ENCODE data around the gene TPRN. TPM values are rescaled to one million over a fixed set of nuclear protein-coding genes. Genes with fewer than 3 reads are reported as not detected.

Gene TPRN
- total and polyA plus RNA-seq, 2 of the 4 experiments (the other 2 are of a cell fraction), result 1.8 to 5.3 TPM

- H4K20me1 ChIP-seq (ENCODE audit: insufficient read depth, low read length), result peaks cover 36% of the 10 kb centered on the region
- no peak overlapping the region for H2BK20ac ChIP-seq (ENCODE audit: low read depth, low read length)
- DNase-seq (no peak), ATAC-seq (ENCODE audit: low read depth) (no peak)
- H4K91ac ChIP-seq (ENCODE audit: insufficient read depth, low read depth, low read length), result no peak overlapping the region
- H2AK5ac ChIP-seq (ENCODE audit: low read depth, low read length), result no peak overlapping the region
- no peak overlapping the region for H3K4ac ChIP-seq (ENCODE audit: low read depth, low read length)
- H3K27ac ChIP-seq (ENCODE audit: insufficient read depth, low read length), result no peak overlapping the region
- H2AK9ac ChIP-seq (replicated peaks; ENCODE audit: low read depth, low read length, poor library complexity), result no peak overlapping the region
- H4K8ac ChIP-seq (ENCODE audit: low read depth in 2 of 2, low read length in 2 of 2), result no peak overlapping the region
- no peak overlapping the region for H3K9ac ChIP-seq (ENCODE audit: low read depth, low read length)
- no peak overlapping the region for H2AFZ ChIP-seq (replicated peaks; ENCODE audit: low read length, poor library complexity)
- H3K4me3 ChIP-seq (ENCODE audit: insufficient read depth, low read depth, low read length), result no peak overlapping the region
- dilution Hi-C loops (cut with HindIII; ENCODE audit: low sequenced_read_pairs, unreplicated experiment), result no loop called here
- peaks cover 5 to 72% of the 10 kb centered on the region in 2 experiments for H3K79me1 ChIP-seq (ENCODE audit: low read depth in 1 of 2, low read length in 2 of 2)
- H2BK5ac ChIP-seq (ENCODE audit: low read depth, low read length, poor library complexity, severe bottlenecking), result no peak overlapping the region
- H3K4me1 ChIP-seq (ENCODE audit: control insufficient read depth, insufficient read depth, low read length), result peaks cover 11% of the 10 kb centered on the region
- TF ChIP-seq RAD21 (IDR thresholded peaks at IDR 0.05; ENCODE audit: low read length) (no peak), BHLHE40 (IDR thresholded peaks at IDR 0.05; ENCODE audit: low read depth, low read length) (no peak), USF2 (IDR thresholded peaks at IDR 0.05; ENCODE audit: low read depth, low read length) (no peak), NFE2L2 (IDR thresholded peaks at IDR 0.05; ENCODE audit: low read depth, low read length) (no peak), RFX5 (IDR thresholded peaks at IDR 0.05; ENCODE audit: low read depth, low read length) (no peak), FOS (IDR thresholded peaks at IDR 0.05; ENCODE audit: low read depth, low read length) (no peak), MAFK (IDR thresholded peaks at IDR 0.05; ENCODE audit: low read depth, low read length) (no peak), POLR2A (IDR thresholded peaks at IDR 0.05; ENCODE audit: low read depth, low read length) (no peak), MXI1 (IDR thresholded peaks at IDR 0.05; ENCODE audit: borderline replicate concordance, low read depth, low read length) (no peak)
- H3K23ac ChIP-seq (ENCODE audit: low read depth, low read length), result no peak overlapping the region
- H3K18ac ChIP-seq (ENCODE audit: low read depth, low read length), result no peak overlapping the region
- no peak overlapping the region for H2BK120ac ChIP-seq (ENCODE audit: low read depth, low read length)
- no peak overlapping the region for H2BK15ac ChIP-seq (ENCODE audit: low read depth, low read length)
- no peak overlapping the region for H3K14ac ChIP-seq (replicated peaks; ENCODE audit: low read depth, low read length)
- no peaks in the 10 kb centered on the region for H3K9me3 ChIP-seq (ENCODE audit: control insufficient read depth, insufficient read depth, low read length)
- intact Hi-C loops (cut with micrococcal nuclease), result no loop called here
- in situ Hi-C loops (cut with MboI; ENCODE audit: low sequenced_read_pairs), result no loop called here
- H3K36me3 ChIP-seq (ENCODE audit: control insufficient read depth, insufficient read depth, low read length), result peaks cover 26% of the 10 kb centered on the region
- H3K56ac ChIP-seq (ENCODE audit: extremely low read depth, insufficient read depth, low read length), result no peak overlapping the region
- H3K4me2 ChIP-seq (ENCODE audit: low read depth, low read length), result no peak overlapping the region
- H3K9me1 ChIP-seq (ENCODE audit: insufficient read depth, low read length), result no peaks in the 10 kb centered on the region
- ChIA-PET POLR2A (ENCODE audit: unreplicated experiment) (no interaction called here), CTCF (no interaction called here)
- no peaks in the 10 kb centered on the region for H3K27me3 ChIP-seq (ENCODE audit: control insufficient read depth, insufficient read depth, low read length)
- no peak overlapping the region for H4K5ac ChIP-seq (ENCODE audit: low read depth, low read length)
- no TSS peak for BruUV-seq (replicated peaks)
- no CpG with 5 or more reads among the region's 2 CpGs for WGBS, 2 experiments (ENCODE audit: extremely low coverage in 2 of 2, insufficient read length in 1 of 2)
Observed at GRCh38 chr9:137192859-137193258, 7.7 kb downstream of the TPRN start.
